ENCODE measurements around the gene SCN2A. TPM values are rescaled to one million over a fixed set of nuclear protein-coding genes. Genes with fewer than 3 reads are reported as not detected.

SCN2A gene
- total RNA-seq, 1 donor from 2014 or later, result 2.9 TPM

DNA sequence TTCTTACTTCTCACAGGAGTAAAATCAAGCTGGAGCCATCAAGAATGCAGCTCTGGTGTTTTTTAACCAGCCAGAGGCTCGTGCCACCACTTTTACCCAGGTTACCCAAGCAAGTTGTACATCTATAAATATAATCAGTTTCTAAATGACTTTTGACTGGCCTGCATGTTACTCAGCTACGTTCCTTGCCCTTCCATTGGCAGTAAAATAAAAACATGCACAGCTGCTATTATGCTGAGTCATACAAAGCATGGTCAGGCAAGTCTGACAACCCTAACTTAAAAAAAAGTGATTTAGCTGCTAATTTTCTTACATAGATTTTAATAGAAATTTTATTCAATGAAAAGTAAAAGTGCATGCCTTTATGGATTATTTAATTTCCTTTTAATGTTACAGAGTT lies 118.5 kb downstream of the SCN2A start:
- H3K4me3 Mint-ChIP-seq, result no peak overlapping the region
- TF ChIP-seq, protein P1, sequence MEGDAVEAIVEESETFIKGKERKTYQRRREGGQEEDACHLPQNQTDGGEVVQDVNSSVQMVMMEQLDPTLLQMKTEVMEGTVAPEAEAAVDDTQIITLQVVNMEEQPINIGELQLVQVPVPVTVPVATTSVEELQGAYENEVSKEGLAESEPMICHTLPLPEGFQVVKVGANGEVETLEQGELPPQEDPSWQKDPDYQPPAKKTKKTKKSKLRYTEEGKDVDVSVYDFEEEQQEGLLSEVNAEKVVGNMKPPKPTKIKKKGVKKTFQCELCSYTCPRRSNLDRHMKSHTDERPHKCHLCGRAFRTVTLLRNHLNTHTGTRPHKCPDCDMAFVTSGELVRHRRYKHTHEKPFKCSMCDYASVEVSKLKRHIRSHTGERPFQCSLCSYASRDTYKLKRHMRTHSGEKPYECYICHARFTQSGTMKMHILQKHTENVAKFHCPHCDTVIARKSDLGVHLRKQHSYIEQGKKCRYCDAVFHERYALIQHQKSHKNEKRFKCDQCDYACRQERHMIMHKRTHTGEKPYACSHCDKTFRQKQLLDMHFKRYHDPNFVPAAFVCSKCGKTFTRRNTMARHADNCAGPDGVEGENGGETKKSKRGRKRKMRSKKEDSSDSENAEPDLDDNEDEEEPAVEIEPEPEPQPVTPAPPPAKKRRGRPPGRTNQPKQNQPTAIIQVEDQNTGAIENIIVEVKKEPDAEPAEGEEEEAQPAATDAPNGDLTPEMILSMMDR (IDR thresholded peaks at IDR 0.05; ENCODE audit: unreplicated experiment), result no peak
- DNase-seq (ENCODE audit: low spot score in 2 of 2, unreplicated experiment in 2 of 2), result no peak
- no peaks in the 10 kb centered on the region for H3K9me3 Mint-ChIP-seq
- peaks cover 28% of the 10 kb centered on the region for H3K4me1 Mint-ChIP-seq
- no peaks in the 10 kb centered on the region for H3K27me3 Mint-ChIP-seq (ENCODE audit: low read depth)
- H3K27ac Mint-ChIP-seq, result no peak overlapping the region
- no peaks in the 10 kb centered on the region for H3K36me3 Mint-ChIP-seq

DNA sequence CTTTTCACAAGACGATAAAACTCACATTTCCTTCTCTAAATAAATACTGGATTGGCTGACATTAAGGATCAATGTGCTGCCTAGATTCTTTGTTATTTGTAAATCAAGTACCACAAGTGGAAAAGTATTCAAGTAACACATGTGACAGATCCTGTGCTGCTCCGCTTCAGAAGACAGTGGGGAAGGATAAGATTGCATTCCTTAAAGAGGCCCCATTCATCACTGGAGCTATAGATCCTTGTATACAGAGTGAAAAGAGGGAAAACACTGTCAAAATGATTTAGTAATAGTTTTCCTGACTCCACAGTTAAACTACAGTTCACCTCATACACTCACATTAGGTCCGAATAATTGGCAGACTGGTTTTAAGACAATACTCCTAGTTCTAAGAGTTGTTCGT lies 122.3 kb downstream of the SCN2A start:
- peaks cover 35% of the 10 kb centered on the region for H3K4me1 Mint-ChIP-seq
- no peaks in the 10 kb centered on the region for H3K36me3 Mint-ChIP-seq
- H3K4me3 Mint-ChIP-seq, result no peak overlapping the region
- DNase-seq (ENCODE audit: low spot score in 2 of 2, unreplicated experiment in 2 of 2), result no peak
- no peaks in the 10 kb centered on the region for H3K9me3 Mint-ChIP-seq
- TF ChIP-seq, protein P1 (IDR thresholded peaks at IDR 0.05; ENCODE audit: unreplicated experiment), result no peak
- H3K27ac Mint-ChIP-seq, result peak overlapping the region; percentile 25
- H3K27me3 Mint-ChIP-seq (ENCODE audit: low read depth), result no peaks in the 10 kb centered on the region

DNA sequence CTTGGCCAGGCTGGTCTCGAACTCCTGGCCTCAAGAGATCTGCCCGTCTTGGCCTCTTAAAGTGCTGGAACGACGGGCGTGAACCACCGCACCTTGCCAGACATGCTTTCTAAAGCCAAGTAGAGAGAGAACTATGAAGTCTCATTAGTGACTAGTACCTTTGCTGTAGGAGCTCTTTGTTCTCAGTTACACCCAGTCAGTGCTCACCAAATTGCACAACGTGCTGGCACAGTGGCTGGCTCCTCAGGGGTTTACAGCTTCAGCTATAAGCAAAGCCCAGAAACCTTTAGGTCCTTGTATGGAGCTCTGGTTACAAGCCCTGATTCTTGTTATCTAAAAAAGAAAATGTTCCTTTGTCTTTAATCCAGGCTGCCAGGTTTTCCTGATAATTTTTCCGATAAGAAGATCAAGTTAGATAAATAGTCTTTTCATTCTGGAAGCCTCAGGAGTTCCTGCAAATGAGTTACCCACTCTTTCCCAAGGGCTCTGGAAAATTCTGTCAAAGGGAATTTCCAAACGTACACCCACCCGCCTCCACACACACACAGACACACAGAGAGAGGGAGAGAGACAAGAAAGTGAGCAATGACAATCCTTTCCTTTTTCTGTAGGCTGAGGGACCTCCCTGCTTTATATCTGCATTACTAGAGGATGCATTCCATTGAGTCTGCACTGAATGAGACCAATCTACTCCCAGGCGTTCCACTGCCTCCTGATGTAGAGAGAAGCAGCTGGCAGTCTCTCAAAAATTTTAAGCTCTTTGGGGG lies 130.1 kb downstream of the SCN2A start:
- Mint-ChIP-seq H3K9me3 (no peaks in the 10 kb centered on the region), H3K27ac (peak overlapping the region; percentile 60), H3K4me3 (no peak overlapping the region), H3K4me1 (peaks cover 20% of the 10 kb centered on the region), H3K36me3 (no peaks in the 10 kb centered on the region), H3K27me3 (ENCODE audit: low read depth) (peaks cover 10% of the 10 kb centered on the region)
- TF ChIP-seq, protein P1 (IDR thresholded peaks at IDR 0.05; ENCODE audit: unreplicated experiment), result no peak
- peak in 1 of 2 experiments; percentile 38 for DNase-seq (ENCODE audit: low spot score in 2 of 2, unreplicated experiment in 2 of 2)

DNA sequence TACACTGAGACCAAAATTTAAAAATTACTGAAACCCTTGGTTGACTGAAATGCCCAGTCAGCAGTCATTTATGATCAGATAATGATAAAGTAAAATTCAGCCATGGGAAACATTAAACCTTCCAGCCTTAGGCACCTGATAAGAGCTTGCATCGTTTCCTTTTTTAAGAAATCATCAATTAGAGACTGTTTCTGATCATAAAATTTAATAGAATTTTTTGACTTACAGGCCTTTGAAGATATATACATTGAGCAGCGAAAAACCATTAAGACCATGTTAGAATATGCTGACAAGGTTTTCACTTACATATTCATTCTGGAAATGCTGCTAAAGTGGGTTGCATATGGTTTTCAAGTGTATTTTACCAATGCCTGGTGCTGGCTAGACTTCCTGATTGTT lies 130.7 kb downstream of the SCN2A start:
- Mint-ChIP-seq H3K27me3 (ENCODE audit: low read depth) (peaks cover 10% of the 10 kb centered on the region), H3K4me1 (peaks cover 24% of the 10 kb centered on the region), H3K9me3 (no peaks in the 10 kb centered on the region), H3K4me3 (no peak overlapping the region), H3K27ac (peak overlapping the region; percentile 60), H3K36me3 (no peaks in the 10 kb centered on the region)
- TF ChIP-seq, protein P1 (IDR thresholded peaks at IDR 0.05; ENCODE audit: unreplicated experiment), result no peak
- DNase-seq (ENCODE audit: low spot score in 2 of 2, unreplicated experiment in 2 of 2), result no peak

DNA sequence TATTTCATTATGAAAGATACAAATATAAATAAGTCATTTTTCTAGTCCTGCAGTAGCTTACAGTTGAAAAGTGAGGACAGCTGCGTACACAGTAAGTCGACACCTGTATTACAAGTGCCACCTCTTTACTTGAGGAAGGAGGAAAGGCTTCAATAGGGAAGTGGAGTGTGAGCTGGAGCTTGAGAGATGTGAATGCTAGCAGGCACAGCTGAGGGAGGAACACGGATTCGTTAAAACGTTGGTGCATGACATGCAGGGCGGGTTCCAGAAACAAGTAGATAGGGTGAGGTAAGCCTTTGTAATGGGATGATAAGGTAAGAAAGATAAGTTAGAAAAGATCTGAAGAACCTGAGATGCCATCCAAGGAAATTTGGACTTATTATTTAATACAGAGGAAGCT lies 132.1 kb downstream of the SCN2A start:
- Mint-ChIP-seq H3K9me3 (no peaks in the 10 kb centered on the region), H3K36me3 (no peaks in the 10 kb centered on the region), H3K27me3 (ENCODE audit: low read depth) (peaks cover 10% of the 10 kb centered on the region), H3K27ac (no peak overlapping the region), H3K4me3 (no peak overlapping the region), H3K4me1 (peaks cover 27% of the 10 kb centered on the region)
- TF ChIP-seq, protein P1 (IDR thresholded peaks at IDR 0.05; ENCODE audit: unreplicated experiment), result no peak
- DNase-seq (ENCODE audit: low spot score in 2 of 2, unreplicated experiment in 2 of 2), result no peak

Data from mesothelial cell of epicardium (in vitro differentiated cells).